Measurements from ENCODE around the gene TNFRSF13B.

Gene TNFRSF13B

GRCh38 chr17:16935241-16935663 is 36.7 kb downstream of the TNFRSF13B start:
- DNase-seq = no peak

DNA sequence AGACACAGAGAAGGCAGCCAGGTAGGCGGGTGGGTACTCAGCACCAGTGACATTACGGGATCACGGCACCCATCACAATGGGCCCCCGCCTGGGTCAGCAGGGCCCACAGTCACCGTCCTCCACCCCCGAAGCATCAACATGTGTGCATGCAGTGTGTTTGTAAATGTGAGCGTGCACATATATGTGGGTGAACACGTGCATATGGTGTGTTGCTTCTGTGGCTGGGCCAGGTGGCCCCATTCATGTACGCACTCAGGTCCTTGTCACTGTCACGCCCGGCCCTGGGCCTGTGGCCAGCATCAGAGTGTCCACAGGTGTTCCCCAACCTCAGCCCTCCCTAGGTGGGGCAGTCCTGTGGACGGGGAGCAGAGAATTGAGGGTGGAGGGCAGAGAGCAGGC is 37.1 kb downstream of the TNFRSF13B start:
- DNase-seq = no peak

GRCh38 chr17:16934133-16934795 is 37.7 kb downstream of the TNFRSF13B start:
- DNase-seq = no peak

- DNase-seq = no peak
Measured at GRCh38 chr17:16933317-16934132, 38.4 kb downstream of the TNFRSF13B start.

DNA sequence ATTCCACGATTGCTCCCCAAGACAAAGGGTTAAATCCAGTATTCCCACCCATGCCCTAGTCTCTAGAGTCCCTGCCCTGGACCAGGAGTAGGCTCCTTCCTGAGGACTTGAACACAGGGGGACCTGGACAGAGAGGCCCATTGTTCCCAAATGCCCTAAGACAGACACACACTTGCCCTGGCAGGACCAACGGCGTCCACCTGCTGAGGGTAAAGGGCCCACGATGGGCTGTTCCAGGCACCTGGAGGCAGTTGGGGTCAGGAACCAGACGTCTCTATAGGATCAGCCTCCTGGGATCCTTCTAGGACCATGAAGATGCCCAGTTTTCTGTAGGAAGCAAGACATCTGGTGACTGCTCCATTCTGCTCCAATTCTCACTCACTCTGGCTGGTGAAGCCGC is 39.3 kb downstream of the TNFRSF13B start:
- DNase-seq = no peak

DNA sequence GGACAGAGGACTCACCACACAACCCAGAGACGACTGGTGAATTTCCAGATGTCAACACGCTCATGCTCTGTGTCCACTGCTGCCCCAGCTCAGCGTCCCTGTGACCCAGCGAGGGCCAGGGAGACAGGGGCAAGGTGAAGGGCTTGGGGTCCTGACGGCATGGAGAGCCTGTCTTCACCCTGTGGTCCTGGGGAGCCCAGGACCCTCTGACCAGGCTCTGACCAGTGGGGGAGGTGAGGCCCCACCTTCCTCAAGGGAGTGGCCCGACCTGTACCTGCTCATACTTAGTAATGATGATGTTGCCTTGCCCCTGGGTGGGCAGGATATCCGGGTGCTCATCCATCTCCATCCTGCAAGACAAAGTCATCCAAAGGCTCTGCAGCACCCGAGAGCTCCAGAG is 39.8 kb downstream of the TNFRSF13B start:
- DNase-seq = no peak

GRCh38 chr17:16931318-16932060 is 40.4 kb downstream of the TNFRSF13B start:
- no peak for DNase-seq

GRCh38 chr17:16930571-16931317 is 41.2 kb downstream of the TNFRSF13B start:
- no peak for DNase-seq

DNA sequence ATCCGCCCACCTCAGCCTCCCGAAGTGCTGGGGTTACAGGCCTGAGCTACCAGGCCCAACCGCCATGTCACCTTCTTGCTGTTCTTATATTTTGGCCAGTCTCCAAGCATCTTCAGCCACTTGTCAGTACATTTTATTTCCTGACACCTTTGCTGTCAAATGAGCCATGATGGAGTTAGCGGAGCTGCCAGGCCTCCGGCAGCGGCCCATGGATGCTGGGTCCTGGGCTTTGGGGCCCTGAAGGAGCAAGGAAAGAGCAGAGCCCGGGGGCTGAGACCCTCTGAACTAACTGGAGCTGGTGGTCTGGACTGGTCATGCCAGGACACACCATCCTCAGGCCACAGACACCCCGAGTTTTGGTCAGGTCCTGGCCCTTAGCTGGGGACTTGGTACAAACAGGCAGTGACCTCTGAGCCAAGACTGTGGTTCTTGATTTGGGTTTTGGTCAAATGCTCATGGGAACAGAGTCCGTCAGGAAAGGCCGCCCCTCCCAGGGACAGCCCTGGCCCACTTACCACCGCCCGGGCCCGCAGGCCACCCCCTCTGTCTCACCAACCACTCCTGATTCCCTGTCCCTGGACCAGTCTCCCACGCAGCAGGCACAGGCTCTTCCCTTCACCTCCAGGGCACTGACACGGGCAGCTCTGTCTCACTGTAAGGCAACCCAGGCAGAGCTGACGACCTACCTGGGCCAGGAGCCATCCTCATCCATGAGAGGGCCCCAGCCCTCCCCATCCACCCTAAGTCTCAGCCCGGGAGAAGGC is 42.0 kb downstream of the TNFRSF13B start:
- no peak for DNase-seq

DNA sequence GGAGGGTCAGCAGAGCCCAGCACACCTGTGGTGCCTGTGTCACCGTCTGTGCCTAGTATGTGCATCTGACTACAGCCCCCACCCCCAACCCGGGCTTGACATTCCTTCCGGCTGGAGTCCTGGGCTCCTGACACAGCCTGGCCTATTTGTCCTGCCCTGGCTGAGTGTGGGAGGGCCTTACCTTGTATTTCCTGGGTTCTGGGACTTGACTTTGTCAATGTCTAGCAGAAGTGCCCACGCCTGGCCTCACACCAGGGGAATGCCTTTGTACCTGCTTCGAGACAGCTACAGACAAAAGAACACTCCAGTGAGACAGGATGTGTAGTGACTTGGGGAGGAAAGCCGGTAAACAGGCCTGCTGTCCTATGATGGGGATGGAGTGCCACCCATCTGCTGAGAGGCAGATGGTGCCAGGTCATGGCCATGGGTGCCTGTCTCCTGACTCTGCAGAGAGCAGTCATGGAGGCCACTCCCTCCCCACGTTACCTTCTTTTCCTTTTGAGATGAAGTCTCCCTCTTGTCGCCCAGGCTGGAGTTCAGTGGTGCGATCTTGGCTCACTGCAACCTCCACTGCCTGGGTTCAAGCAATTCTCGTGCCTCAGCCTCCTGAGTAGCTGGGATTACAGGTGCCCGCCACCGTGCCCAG is 42.8 kb downstream of the TNFRSF13B start:
- no peak for DNase-seq

GRCh38 chr17:16928406-16929034 is 43.4 kb downstream of the TNFRSF13B start:
- no peak for DNase-seq

- DNase-seq = no peak
Measured at GRCh38 chr17:16927641-16928321, 44.1 kb downstream of the TNFRSF13B start.

DNA sequence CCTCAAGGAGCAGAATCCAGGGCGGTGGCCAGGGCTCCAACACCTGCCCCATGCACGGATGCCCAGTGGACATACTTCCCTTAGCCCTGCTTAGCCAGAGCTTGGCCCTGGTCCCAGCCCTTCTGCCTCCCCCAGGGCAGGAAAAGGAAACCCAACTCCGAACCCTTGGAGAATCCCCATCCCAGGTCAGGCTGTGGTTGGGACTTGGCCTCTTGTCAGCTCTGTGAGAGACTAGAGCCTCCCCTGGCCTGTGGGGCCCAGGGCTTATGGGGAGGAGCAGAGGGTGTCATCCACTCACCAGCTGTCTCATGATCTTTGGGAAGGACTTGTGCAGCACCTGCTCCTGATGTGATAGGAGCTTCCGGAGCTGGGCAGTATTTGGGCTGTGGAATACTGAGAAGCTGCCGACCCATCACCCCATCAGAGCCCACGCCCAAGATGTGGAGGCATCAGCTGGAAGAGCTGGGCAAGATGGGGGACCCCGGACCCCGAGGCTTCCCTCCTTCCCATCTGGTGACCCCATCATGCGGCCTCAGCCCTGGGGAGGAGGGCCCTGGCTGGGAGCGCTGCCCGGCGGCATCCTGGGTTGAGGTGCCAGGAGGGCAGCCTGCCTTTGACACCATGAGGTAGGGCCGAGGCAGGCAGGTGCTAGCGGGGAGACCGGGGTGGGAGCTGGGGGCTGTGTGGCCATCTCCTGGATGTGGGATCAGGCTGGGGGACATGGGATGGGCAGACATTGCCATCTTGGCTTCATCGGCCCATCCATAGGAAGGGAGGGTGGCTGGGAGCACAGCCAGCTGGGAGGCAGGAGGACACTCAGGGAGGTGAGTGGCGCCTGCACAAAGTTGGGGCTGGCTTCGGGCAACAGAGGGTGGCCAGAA is 45.1 kb downstream of the TNFRSF13B start:
- DNase-seq = no peak

GRCh38 chr17:16926061-16926511 is 45.8 kb downstream of the TNFRSF13B start:
- no peak for DNase-seq

GRCh38 chr17:16925461-16926060 is 46.4 kb downstream of the TNFRSF13B start:
- DNase-seq = no peak

GRCh38 chr17:16924696-16925440 is 47.0 kb downstream of the TNFRSF13B start:
- DNase-seq = no peak

DNA sequence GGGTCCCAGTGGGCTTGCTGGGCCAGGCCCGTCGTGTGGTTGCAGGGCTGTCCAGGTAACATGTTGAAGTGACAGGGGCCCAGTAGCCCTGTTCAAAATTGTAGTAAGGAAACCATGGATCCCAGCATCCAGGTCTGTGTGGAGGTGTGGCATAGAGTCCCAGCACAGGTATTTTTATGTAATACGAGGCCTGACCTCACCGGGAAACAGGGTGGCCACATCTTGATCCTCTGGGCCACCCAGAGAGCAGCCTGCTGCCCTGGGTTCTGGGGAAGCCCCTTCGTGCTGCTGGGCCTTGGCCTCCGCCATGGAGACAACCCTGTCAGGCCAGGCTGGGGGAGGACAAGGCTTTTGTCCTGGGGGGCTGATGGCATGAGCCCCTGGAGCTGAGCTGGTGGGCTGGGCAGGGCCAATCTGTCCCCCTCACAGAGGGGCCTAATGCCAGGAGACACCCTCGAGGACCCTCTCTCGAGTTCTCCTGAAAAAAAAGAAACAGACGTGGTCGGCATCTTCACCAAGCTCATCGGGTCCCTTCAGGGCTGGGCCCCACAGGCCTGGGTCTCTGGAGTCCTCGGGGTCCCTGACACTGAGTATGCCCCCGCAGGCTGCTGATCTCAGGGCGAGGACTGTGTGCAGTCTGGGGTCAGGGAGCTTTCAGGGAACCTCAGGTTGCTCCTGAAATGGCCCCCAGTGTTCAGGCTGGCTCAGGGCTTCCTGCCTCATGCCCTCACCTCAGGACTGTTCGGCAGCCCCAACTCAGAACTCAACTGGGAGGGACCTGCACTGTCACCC is 47.8 kb downstream of the TNFRSF13B start:
- no peak for DNase-seq
